HEK293T (cell line): Measurements from ENCODE around the gene CCNG2.

Experiments used
- ARNT ChIP-seq: fragments of 450-650 bp; IDR thresholded peaks from 2 replicates; pipeline ENCODE4 v1.6.1; 2017; ENCODE audit warnings: mild to moderate bottlenecking
- BHLHE40 ChIP-seq: fragments of 450-650 bp; IDR thresholded peaks from 2 replicates; pipeline ENCODE4 v1.6.1; 2016; ENCODE audit warnings: mild to moderate bottlenecking, moderate library complexity, borderline replicate concordance
- ELF4 ChIP-seq: fragments of 450-650 bp; IDR thresholded peaks from 2 replicates; pipeline ENCODE4 v1.6.1; 2017; ENCODE audit warnings: antibody characterized with exemption
- FOXA1 ChIP-seq: fragments of 450-650 bp; IDR thresholded peaks from 2 replicates; pipeline ENCODE4 v1.6.1; 2016; ENCODE audit warnings: mild to moderate bottlenecking
- LEF1 ChIP-seq: fragments of 450-650 bp; IDR thresholded peaks from 2 replicates; pipeline ENCODE4 v1.6.1; 2017; ENCODE audit warnings: mild to moderate bottlenecking, borderline replicate concordance
- SP1 ChIP-seq: fragments of 450-650 bp; IDR thresholded peaks from 2 replicates; pipeline ENCODE4 v1.6.1; 2017
- SUZ12 ChIP-seq: fragments of 450-650 bp; IDR thresholded peaks from 2 replicates; pipeline ENCODE4 v1.6.1; 2016; ENCODE audit warnings: mild to moderate bottlenecking
- TARDBP ChIP-seq: fragments of 450-650 bp; IDR thresholded peaks from 2 replicates; pipeline ENCODE4 v1.6.1; 2016
- ZNF384 ChIP-seq: fragments of 450-650 bp; IDR thresholded peaks from 2 replicates; pipeline ENCODE4 v1.6.1; 2016

DNA sequence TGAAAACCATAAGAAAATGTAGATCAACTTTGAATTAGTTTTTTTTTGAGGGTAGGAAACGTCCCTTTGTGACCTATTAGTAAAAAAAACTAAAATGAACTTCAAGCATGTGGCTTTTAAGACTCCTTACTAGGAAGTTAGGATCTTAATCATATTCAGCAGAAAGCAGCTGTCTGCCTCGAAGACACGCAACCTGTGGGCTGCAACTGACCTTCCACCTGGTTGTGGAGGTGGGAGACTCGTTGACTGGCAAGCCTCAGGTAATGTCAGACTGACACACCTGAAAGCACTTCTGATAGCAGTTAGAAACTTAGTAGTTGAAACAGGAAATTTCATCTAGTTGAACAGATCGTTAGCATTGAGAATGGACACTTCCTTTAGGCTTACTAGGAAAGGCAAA, 37.4 kb downstream of the CCNG2 start:
- no peak for TF ChIP-seq SP1
- TF ChIP-seq ZNF384: no peak
- no peak for TF ChIP-seq SUZ12
- TF ChIP-seq ELF4: no peak
- TF ChIP-seq ARNT: no peak
- no peak for TF ChIP-seq TARDBP
- no peak for TF ChIP-seq BHLHE40
- no peak for TF ChIP-seq LEF1
- TF ChIP-seq FOXA1: no peak
